ENCODE data around the gene CDK8. TPM values are rescaled to one million over a fixed set of nuclear protein-coding genes. Genes with fewer than 3 reads are reported as not detected.
A peak's percentile ranks its signal among the peaks of the same experiment; 100 is the strongest.
"Not testable (repeated sequence)": the region's sequence is repeated elsewhere in the genome, so short reads cannot be mapped to it uniquely, and the experiment has no call there.

The CDK8 gene
- total and polyA plus RNA-seq, 2 donors: 15.5 to 34.0 TPM

GRCh38 chr13:26310003-26310402 lies 56.1 kb downstream of the CDK8 start:
- H3K27ac ChIP-seq (ENCODE audit: low read depth): no peak overlapping the region
- no peak overlapping the region for H3K4me3 ChIP-seq (ENCODE audit: low read depth, low read length)
- no peaks in the 10 kb centered on the region for H3K4me1 ChIP-seq (ENCODE audit: insufficient read depth)
- WGBS: 94% methylated on average over 4 of the region's 4 CpGs
- no peak for DNase-seq (ENCODE audit: extremely low spot score)
- H3K36me3 ChIP-seq (ENCODE audit: insufficient read depth): no peaks in the 10 kb centered on the region

DNA sequence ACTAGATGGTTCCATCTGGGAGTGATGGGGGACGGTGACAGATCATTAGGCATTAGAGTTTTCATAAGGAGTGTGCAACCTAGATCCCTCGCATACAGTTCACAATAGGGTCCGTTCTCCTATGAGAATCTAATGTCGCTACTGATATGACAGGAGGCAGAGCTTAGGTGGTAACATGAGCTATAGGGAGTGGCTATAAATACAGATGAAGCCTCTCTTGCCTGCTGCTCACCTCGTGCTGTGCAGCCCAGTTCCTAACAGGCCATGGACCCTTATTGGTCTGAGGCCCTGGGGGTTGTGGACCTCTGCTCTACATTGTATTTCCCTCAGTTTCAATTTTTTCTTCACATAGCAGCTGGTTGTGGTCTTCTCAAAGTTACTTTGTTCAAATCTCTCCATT lies 56.5 kb downstream of the CDK8 start:
- Histone ChIP-seq H3K4me3 (ENCODE audit: low read depth, low read length) (no peak overlapping the region), H3K27ac (ENCODE audit: low read depth) (no peak overlapping the region), H3K4me1 (ENCODE audit: insufficient read depth) (no peaks in the 10 kb centered on the region), H3K36me3 (ENCODE audit: insufficient read depth) (no peaks in the 10 kb centered on the region)
- 89% methylated on average over 5 of the region's 5 CpGs for WGBS
- no peak for DNase-seq (ENCODE audit: extremely low spot score)

GRCh38 chr13:26312019-26312418 lies 58.1 kb downstream of the CDK8 start:
- not testable (repeated sequence) for DNase-seq (ENCODE audit: extremely low spot score); H3K27ac ChIP-seq (ENCODE audit: low read depth); H3K4me1 ChIP-seq (ENCODE audit: insufficient read depth); H3K36me3 ChIP-seq (ENCODE audit: insufficient read depth); H3K4me3 ChIP-seq (ENCODE audit: low read depth, low read length)
- 96% methylated on average over 7 of the region's 7 CpGs for WGBS

- H3K4me1 ChIP-seq (ENCODE audit: insufficient read depth); H3K36me3 ChIP-seq (ENCODE audit: insufficient read depth); DNase-seq (ENCODE audit: extremely low spot score); H3K4me3 ChIP-seq (ENCODE audit: low read depth, low read length); H3K27ac ChIP-seq (ENCODE audit: low read depth): not testable (repeated sequence)
- 100% methylated on average over 1 of the region's 1 CpG for WGBS
Measured at GRCh38 chr13:26316095-26316494, 62.2 kb downstream of the CDK8 start.

DNA sequence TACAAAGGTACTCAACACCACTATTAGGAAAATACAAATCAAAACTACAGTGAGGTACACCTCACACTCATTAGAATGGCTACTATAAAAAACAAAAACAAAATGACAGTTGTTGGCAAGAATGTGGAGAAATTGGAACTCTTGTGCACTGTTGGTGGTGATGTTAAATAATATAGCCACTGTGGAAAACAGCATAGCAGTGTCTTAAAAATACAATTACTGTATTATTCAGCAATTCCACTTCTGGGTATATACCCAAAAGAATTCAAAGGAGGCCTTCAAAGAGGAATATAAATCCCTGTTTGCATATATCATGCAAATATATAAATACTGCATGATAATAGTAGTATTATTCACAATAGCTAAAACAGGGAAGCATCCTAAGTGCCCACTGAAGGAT lies 66.8 kb downstream of the CDK8 start:
- H3K4me3 ChIP-seq (ENCODE audit: low read depth, low read length): no peak overlapping the region
- no peak overlapping the region for H3K27ac ChIP-seq (ENCODE audit: low read depth)
- no peaks in the 10 kb centered on the region for H3K4me1 ChIP-seq (ENCODE audit: insufficient read depth)
- DNase-seq (ENCODE audit: extremely low spot score): no peak
- no peaks in the 10 kb centered on the region for H3K36me3 ChIP-seq (ENCODE audit: insufficient read depth)

- no peaks in the 10 kb centered on the region for H3K4me1 ChIP-seq (ENCODE audit: insufficient read depth)
- no peak overlapping the region for H3K4me3 ChIP-seq (ENCODE audit: low read depth, low read length)
- no peak overlapping the region for H3K27ac ChIP-seq (ENCODE audit: low read depth)
- no peaks in the 10 kb centered on the region for H3K36me3 ChIP-seq (ENCODE audit: insufficient read depth)
- DNase-seq (ENCODE audit: extremely low spot score): no peak
- 48% methylated on average over 2 of the region's 2 CpGs for WGBS
Measured at GRCh38 chr13:26323127-26323526, 69.2 kb downstream of the CDK8 start.

DNA sequence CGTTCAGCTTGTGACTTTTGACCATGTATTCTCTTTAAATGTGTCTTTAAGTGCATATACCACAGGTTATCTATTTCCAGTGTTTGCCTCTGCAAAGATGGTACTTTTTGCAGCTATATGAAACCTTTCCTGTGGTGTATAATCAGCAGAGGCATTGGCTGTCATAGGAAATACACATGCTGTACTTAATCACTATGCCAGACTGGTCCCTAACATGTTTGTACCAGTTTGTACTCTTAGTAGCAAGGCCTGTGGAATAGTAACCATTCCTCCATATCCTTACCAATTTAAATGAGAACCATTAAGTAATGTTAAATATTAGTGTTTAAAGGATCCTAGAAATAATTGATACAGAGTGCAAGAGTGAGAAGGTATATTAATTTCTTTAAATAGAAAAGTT lies 69.8 kb downstream of the CDK8 start:
- H3K4me1 ChIP-seq (ENCODE audit: insufficient read depth): no peaks in the 10 kb centered on the region
- H3K4me3 ChIP-seq (ENCODE audit: low read depth, low read length): no peak overlapping the region
- DNase-seq (ENCODE audit: extremely low spot score): no peak
- WGBS: 38% methylated on average over 1 of the region's 1 CpG
- no peaks in the 10 kb centered on the region for H3K36me3 ChIP-seq (ENCODE audit: insufficient read depth)
- H3K27ac ChIP-seq (ENCODE audit: low read depth): peak overlapping the region; percentile 23

DNA sequence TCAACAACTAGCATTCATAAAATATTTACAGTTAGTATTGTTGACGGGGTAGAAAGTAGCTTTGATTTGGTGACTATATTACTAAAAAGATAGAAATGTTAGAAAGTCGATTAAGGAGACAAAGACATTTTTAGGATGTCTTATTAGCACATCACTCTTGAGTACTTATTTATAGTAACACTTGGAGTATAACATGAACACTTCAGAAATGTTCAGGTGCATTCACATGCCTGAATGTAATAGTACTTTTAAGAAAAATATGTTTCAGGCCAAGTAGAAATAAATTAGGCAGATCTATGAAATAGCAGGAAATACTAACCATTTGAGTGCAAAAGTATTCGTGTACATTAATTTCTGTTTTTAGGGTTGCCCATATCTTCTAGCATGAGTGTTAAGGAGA lies 70.4 kb downstream of the CDK8 start:
- Histone ChIP-seq H3K4me1 (ENCODE audit: insufficient read depth) (no peaks in the 10 kb centered on the region), H3K36me3 (ENCODE audit: insufficient read depth) (no peaks in the 10 kb centered on the region), H3K4me3 (ENCODE audit: low read depth, low read length) (no peak overlapping the region), H3K27ac (ENCODE audit: low read depth) (no peak overlapping the region)
- WGBS: 65% methylated on average over 3 of the region's 3 CpGs
- DNase-seq (ENCODE audit: extremely low spot score): no peak

DNA sequence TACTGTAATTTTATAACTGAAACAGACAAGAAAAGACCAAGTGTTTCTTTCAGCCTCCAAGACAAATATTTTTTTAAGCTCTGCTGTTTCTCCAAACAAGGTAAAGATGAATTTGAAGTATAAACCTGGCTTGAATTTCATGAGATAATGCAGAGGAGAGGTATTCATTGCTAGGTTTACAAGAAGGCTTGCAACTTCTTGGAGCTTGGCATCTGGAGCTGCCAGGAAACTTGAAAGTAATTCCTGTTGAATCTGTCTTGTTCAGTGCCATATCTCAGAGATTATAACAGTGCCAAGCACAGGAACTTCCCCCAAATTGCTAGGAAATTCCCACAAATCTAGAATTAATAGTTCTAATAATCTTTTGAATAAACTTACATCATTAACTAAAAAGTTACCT lies 70.9 kb downstream of the CDK8 start:
- no peak overlapping the region for H3K27ac ChIP-seq (ENCODE audit: low read depth)
- no peaks in the 10 kb centered on the region for H3K4me1 ChIP-seq (ENCODE audit: insufficient read depth)
- no peak overlapping the region for H3K4me3 ChIP-seq (ENCODE audit: low read depth, low read length)
- no peaks in the 10 kb centered on the region for H3K36me3 ChIP-seq (ENCODE audit: insufficient read depth)
- DNase-seq (ENCODE audit: extremely low spot score): no peak

DNA sequence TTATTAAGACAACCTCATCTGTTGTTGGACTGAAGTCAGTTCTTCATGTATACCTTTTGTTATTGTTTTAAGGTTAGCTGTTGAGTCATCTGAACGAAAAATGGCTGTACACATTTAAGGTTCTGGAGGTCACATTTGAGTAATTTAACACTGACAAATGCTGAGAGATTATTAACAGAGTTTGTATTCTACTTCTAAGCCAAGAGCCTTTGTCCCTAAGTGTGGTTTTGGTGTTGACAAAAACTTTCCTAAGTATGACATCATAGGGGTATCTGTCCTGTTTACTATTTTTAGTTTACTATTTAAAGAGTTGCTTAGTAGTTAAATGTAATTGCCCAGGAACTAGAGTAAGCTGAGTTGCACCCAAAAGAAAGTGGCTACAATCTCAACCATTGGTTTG lies 71.9 kb downstream of the CDK8 start:
- no peak for DNase-seq (ENCODE audit: extremely low spot score)
- Histone ChIP-seq H3K4me3 (ENCODE audit: low read depth, low read length) (no peak overlapping the region), H3K4me1 (ENCODE audit: insufficient read depth) (no peaks in the 10 kb centered on the region), H3K36me3 (ENCODE audit: insufficient read depth) (no peaks in the 10 kb centered on the region), H3K27ac (ENCODE audit: low read depth) (no peak overlapping the region)
- WGBS: 62% methylated on average over 1 of the region's 1 CpG

DNA sequence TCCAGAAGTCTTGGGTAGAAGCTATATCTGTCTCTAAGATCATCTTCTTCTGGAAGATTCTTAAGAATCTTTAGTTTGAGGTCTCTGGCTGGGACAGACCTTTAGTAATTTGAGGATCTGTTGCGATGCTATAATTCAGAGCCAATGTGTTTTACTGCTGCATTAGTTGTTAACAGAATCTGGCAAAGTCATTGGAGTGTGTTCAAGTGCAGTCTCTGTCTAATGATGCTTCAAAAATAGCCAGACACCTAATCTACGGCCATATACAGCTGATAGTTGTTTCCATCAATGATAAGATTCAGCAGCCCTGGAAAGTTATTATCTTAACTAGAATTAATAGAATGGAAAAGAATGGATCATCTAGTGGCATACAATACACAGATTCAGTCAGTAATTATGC lies 72.6 kb downstream of the CDK8 start:
- Histone ChIP-seq H3K36me3 (ENCODE audit: insufficient read depth) (no peaks in the 10 kb centered on the region), H3K27ac (ENCODE audit: low read depth) (no peak overlapping the region), H3K4me1 (ENCODE audit: insufficient read depth) (no peaks in the 10 kb centered on the region), H3K4me3 (ENCODE audit: low read depth, low read length) (no peak overlapping the region)
- 39% methylated on average over 2 of the region's 2 CpGs for WGBS
- DNase-seq (ENCODE audit: extremely low spot score): no peak

GRCh38 chr13:26327940-26328725 lies 74.2 kb downstream of the CDK8 start:
- no peaks in the 10 kb centered on the region for H3K4me1 ChIP-seq (ENCODE audit: insufficient read depth)
- DNase-seq (ENCODE audit: extremely low spot score): no peak
- H3K36me3 ChIP-seq (ENCODE audit: insufficient read depth): no peaks in the 10 kb centered on the region
- no peak overlapping the region for H3K27ac ChIP-seq (ENCODE audit: low read depth)
- H3K4me3 ChIP-seq (ENCODE audit: low read depth, low read length): no peak overlapping the region
- 40% methylated on average over 1 of the region's 1 CpG for WGBS

GRCh38 chr13:26335158-26335557 lies 81.2 kb downstream of the CDK8 start:
- H3K36me3 ChIP-seq (ENCODE audit: insufficient read depth): no peaks in the 10 kb centered on the region
- DNase-seq (ENCODE audit: extremely low spot score): no peak
- H3K4me3 ChIP-seq (ENCODE audit: low read depth, low read length): no peak overlapping the region
- 94% methylated on average over 5 of the region's 5 CpGs for WGBS
- H3K27ac ChIP-seq (ENCODE audit: low read depth): no peak overlapping the region
- H3K4me1 ChIP-seq (ENCODE audit: insufficient read depth): no peaks in the 10 kb centered on the region

GRCh38 chr13:26340807-26341206 lies 86.9 kb downstream of the CDK8 start:
- Histone ChIP-seq H3K36me3 (ENCODE audit: insufficient read depth) (no peaks in the 10 kb centered on the region), H3K4me1 (ENCODE audit: insufficient read depth) (no peaks in the 10 kb centered on the region), H3K27ac (ENCODE audit: low read depth) (no peak overlapping the region), H3K4me3 (ENCODE audit: low read depth, low read length) (no peak overlapping the region)
- 97% methylated on average over 2 of the region's 2 CpGs for WGBS
- DNase-seq (ENCODE audit: extremely low spot score): no peak

DNA sequence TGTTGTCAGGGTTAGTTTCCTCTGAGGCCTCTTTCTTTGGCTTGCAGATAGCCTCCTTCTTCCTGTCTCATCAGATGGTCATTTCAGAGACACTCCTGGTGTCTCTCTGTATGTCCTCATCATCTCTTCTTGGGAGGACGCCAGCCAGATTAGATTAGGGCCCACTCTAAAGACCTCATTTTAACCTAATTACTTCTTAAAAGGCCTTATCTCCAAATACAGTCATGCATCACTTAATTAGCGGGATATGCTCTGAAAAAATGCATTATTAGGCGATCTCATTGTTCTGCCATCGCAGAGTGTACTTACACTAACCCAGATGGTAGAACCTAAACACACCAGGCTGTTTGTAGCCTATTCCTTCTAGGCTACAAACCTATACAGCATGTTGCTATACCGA lies 89.0 kb downstream of the CDK8 start:
- H3K4me3 ChIP-seq (ENCODE audit: low read depth, low read length): no peak overlapping the region
- H3K36me3 ChIP-seq (ENCODE audit: insufficient read depth): no peaks in the 10 kb centered on the region
- DNase-seq (ENCODE audit: extremely low spot score): peak; percentile 18
- no peak overlapping the region for H3K27ac ChIP-seq (ENCODE audit: low read depth)
- no peaks in the 10 kb centered on the region for H3K4me1 ChIP-seq (ENCODE audit: insufficient read depth)
- 88% methylated on average over 5 of the region's 5 CpGs for WGBS

Measured in urinary bladder (tissue), 4 donors.